GF-D8 (cell line): ENCODE results near the gene LRMDA.
"Not testable (repeated sequence)": the region's sequence is repeated elsewhere in the genome, so short reads cannot be mapped to it uniquely, and the experiment has no call there.

Experiments used
- DNase-seq: peaks from one replicate; lab custom pipeline; 2025; lab: John Stamatoyannopoulos, UW

Gene LRMDA

DNA sequence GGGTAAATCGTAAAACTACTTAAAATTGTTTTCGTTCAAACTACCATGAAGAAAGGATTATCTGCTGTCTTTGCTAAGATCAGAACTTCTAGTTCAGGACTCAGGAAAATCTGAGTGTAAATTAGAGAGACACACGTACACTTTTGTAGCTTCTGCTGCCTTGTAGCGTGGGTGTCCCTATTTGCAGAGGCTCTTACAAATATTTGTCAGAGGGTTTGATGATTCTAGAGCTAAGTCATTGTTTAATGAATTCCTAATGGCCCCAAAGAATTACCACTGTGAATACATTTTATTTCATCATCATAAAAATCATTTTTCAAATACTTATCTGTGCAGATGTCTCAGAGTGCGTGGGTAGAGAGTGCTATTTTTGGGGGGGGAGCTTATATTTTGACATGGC is 314.9 kb downstream of the LRMDA start:
- no peak for DNase-seq

- not testable (repeated sequence) for DNase-seq
Measured at GRCh38 chr10:75750093-75750875, 318.9 kb downstream of the LRMDA start.

DNA sequence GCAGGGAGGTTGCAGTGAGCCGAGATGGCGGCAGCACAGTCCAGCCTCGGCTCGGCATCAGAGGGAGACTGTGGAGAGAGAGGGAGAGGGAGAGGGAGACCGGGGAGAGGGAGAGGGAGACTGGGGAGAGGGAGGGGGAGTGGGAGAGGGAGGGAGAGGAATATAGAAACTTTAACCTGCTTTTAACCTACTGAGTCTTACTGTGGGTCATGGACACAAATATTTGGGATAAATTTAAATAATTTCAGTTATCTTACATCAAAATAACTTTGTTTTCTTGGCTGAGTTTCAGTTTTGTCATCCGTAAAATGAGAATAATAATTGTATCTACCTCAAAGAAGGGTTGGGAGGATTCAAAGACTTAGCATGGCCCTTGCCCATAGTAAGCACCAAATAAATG is 319.8 kb downstream of the LRMDA start:
- no peak for DNase-seq

DNA sequence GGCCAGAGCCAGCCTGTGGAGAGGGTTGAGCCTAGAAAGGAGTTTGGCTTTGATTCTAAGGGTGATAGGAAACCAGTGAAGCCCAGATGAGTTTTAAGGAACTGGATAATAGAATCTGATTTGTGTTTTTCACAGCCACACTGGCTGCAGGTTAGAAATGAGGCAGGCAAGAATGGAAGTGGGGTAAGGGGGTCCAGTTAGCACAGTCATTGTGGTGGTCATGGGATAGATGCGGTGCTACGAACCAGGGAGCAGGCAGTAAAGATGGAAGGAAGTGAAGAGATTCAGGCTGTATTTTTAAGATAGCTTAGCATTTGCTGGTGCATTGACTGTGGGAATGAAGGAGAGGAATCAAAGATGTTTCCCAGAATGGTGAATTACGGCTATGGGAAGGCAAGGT is 322.2 kb downstream of the LRMDA start:
- DNase-seq: no peak

- DNase-seq: no peak
Measured at GRCh38 chr10:75754096-75754831, 322.8 kb downstream of the LRMDA start.

DNA sequence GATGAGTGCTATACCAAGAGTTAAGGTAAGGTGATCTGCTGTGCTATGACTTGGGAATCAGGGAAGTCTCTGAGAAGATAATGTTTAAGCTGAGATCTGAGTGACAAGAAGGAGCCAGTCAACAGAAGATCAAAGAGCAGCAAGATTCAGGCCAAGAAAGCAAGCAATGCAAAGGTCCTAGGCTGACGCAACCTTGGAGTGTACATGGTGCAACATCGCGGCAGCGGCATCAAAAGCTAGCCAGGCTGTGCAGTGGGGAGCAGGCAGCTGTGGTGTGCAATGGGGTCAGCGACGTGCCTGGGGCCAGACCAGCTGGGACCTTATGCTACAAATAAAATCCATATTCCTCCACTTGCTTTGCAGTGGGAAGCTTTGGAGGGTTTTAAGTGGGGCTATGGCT is 324.1 kb downstream of the LRMDA start:
- DNase-seq: no peak

DNA sequence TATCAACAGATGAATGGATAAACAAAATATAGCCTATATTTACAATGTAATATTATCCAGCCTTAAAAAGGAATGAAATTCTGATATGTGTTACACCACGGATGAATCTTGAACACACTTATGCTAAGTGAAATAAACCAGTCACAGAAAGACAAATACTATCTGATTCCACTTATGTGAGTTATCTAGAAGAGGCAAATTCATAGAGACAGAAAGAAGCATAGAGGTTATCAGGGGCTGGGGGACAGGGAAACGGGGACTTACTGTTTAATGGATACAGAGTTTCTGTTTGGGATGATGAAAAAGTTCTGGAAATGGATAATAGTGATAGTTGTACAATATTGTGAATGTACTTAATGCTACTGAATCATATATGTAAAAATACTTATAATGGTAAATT is 329.9 kb downstream of the LRMDA start:
- DNase-seq: no peak

DNA sequence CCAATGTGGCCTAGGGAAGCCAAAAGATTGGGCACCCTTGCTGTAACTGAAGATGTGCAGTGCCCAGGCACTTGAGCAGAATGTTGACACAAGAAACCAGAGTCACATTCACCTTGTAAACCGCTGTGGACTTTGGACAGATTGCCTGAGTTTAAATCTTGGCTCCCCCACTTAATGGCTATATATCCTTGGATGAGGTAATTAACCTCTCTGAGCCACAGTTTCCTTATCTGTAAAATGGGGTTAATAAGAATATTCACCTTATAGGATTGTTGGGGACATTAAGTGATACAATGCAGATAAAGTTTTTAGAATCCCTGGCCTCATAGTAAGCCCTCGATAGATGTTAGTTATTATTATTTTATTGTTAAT is 331.0 kb downstream of the LRMDA start:
- no peak for DNase-seq

- no peak for DNase-seq
Measured at GRCh38 chr10:75763652-75764051, 332.2 kb downstream of the LRMDA start.

- DNase-seq: no peak
Measured at GRCh38 chr10:75764974-75765788, 333.8 kb downstream of the LRMDA start.

DNA sequence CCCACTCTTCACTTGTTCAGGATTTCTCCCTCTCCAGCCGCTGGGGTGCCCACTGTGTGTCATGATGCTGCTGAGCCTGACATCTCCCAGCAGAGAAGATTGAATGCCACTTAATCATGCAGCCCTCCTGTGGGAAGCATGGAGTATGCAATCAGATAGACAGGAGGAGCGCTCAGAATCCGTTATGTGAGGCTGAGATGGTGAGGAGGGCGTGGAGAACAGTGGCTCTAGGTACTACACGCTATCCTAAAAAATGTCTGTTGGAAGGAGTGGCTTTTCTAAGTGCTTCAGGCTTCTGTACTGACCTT is 334.3 kb downstream of the LRMDA start:
- no peak for DNase-seq

DNA sequence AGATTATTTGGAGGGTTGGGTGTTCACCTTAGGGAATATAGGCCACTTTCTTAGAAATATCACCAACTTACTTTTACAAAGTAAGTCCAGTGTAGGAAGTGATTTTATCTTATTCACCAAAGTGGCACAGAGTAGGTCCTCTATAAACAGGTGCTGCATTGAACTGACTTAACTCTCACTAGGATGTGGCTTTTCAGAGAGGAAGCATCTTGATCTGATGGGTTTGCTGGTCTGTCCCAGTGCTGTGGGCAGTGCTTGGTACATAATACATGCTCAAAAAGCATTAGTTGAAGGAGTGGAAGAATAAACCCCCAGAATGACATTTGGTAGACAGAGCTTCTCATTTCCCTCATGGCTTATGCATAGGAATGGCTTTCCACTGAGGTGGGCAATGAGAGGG is 334.7 kb downstream of the LRMDA start:
- no peak for DNase-seq

- not testable (repeated sequence) for DNase-seq
Measured at GRCh38 chr10:75766752-75767151, 335.3 kb downstream of the LRMDA start.

- DNase-seq: no peak
Measured at GRCh38 chr10:75770626-75771081, 339.2 kb downstream of the LRMDA start.

- DNase-seq: no peak
Measured at GRCh38 chr10:75771606-75772005, 340.2 kb downstream of the LRMDA start.

GRCh38 chr10:75772153-75772887 is 340.9 kb downstream of the LRMDA start:
- DNase-seq: no peak

DNA sequence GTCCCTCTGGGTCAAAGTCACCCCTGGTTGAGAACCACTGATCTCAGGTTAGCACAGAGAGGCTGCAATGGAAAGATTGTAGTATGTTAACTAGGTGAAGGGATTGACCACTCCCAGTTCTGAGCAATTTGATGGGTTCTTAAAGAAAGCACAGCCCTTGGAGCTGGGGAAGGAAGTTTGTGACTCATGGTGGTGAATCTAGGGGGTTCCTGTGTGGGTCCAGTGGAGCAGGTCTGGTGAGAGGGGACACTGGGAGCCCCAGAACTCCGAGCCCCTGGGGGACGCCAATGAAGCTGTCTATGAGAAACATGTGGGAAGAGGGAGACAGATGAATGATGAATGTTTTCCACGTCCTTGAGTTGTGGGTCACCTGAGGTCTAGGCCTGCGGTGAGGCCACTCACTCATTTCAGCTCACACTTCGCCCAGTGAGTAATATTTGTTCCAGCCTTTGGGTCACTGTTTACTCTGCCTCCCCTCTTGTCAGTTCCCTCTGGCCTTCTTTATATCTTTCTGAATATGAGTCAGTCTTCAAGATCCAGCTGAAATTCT is 341.9 kb downstream of the LRMDA start:
- no peak for DNase-seq

DNA sequence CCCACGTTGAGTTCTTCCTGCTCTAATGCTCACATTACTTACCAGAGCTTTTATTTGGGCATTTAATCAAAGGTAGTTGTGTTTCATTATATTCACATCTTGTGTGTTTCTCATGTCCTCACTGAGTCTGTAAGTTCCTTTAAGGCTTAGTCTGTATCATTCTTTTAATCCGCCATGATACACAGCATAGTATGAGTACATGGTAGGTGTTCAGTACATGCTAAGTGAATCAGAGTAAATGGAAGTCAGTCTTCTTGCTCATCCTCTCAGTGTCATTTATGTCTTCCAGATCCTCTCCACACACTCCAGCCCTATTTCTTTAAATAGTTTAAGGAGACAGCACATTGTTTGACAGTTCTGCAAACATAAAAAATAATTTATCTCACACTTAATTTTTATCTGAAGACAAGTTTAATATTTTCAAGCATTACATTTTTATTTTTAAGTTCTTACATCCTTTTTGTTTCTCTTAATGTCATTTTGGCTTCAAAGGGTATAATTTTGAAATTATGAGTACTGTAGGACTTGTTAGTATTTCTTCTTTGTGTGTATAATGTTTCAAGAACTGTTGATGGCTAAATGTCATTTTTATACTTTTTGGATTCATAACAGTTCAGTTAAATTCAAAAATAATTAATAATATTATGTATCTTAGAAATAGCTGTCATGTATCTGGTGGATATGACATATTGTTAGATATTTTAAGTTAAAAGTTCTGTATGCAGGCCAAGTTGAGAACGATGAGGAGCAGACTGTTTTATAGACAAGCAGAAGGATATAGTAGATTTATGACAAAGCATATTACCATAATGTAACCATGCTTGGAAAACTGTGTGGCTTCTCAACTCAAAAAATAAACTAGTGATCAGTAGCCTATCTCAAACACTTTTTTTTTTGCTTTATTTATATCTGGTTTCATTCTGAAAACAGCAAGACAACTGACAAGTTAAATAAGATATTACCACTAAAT is 342.7 kb downstream of the LRMDA start:
- no peak for DNase-seq

GRCh38 chr10:75774783-75775490 is 343.5 kb downstream of the LRMDA start:
- no peak for DNase-seq
